ENCODE results near the gene TJP1. TPM values are rescaled to one million over a fixed set of nuclear protein-coding genes. Genes with fewer than 3 reads are reported as not detected.
A peak's percentile ranks its signal among the peaks of the same experiment; 100 is the strongest.
"Not testable (repeated sequence)": the region's sequence is repeated elsewhere in the genome, so short reads cannot be mapped to it uniquely, and the experiment has no call there.

Gene TJP1
- total RNA-seq, 2 donors from 2014 or later = 0.30 TPM; not detected in 1

GRCh38 chr15:29750754-29751153, 71.5 kb downstream of the TJP1 start:
- H3K9me3 Mint-ChIP-seq = no peaks in the 10 kb centered on the region
- no peak for DNase-seq (ENCODE audit: low spot score in 2 of 2)
- H3K36me3 Mint-ChIP-seq = no peaks in the 10 kb centered on the region
- H3K27ac Mint-ChIP-seq = no peak overlapping the region
- ATAC-seq = no peak

- no peak for DNase-seq (ENCODE audit: low spot score in 2 of 2)
- Mint-ChIP-seq H3K9me3 (no peaks in the 10 kb centered on the region), H3K36me3 (no peaks in the 10 kb centered on the region), H3K27ac (no peak overlapping the region)
- no peak for ATAC-seq
Measured at GRCh38 chr15:29749365-29750086, 72.7 kb downstream of the TJP1 start.

- H3K9me3 Mint-ChIP-seq = no peaks in the 10 kb centered on the region
- no peak for DNase-seq (ENCODE audit: low spot score in 2 of 2)
- no peak for ATAC-seq
- no peak overlapping the region for H3K27ac Mint-ChIP-seq
- no peaks in the 10 kb centered on the region for H3K36me3 Mint-ChIP-seq
Measured at GRCh38 chr15:29747837-29748417, 74.3 kb downstream of the TJP1 start.

- H3K36me3 Mint-ChIP-seq = no peaks in the 10 kb centered on the region
- DNase-seq (ENCODE audit: low spot score in 2 of 2) = no peak
Measured at GRCh38 chr15:29743475-29743874, 78.8 kb downstream of the TJP1 start.

GRCh38 chr15:29740692-29741311, 81.5 kb downstream of the TJP1 start:
- Mint-ChIP-seq H3K9me3 (no peaks in the 10 kb centered on the region), H3K27ac (no peak overlapping the region), H3K36me3 (no peaks in the 10 kb centered on the region)
- DNase-seq (ENCODE audit: low spot score in 2 of 2) (no peak), ATAC-seq (no peak)

More at GRCh38 chr15:29743475-29743874, 78.8 kb downstream of the TJP1 start:
- ATAC-seq = no peak
- no peaks in the 10 kb centered on the region for H3K9me3 Mint-ChIP-seq
- H3K27ac Mint-ChIP-seq = no peak overlapping the region

- H3K27ac Mint-ChIP-seq = no peak overlapping the region
- no peaks in the 10 kb centered on the region for H3K36me3 Mint-ChIP-seq
- ATAC-seq (no peak), DNase-seq (ENCODE audit: low spot score in 2 of 2) (no peak)
- no peaks in the 10 kb centered on the region for H3K9me3 Mint-ChIP-seq
Measured at GRCh38 chr15:29736744-29737020, 85.6 kb downstream of the TJP1 start.

GRCh38 chr15:29736012-29736743, 86.1 kb downstream of the TJP1 start:
- Mint-ChIP-seq H3K9me3 (no peaks in the 10 kb centered on the region), H3K36me3 (no peaks in the 10 kb centered on the region), H3K27ac (peak overlapping the region in 1 of 2 donors; percentile 18)
- DNase-seq (ENCODE audit: low spot score in 2 of 2) = no peak
- ATAC-seq = peak in 1 of 2 donors; percentile 67

GRCh38 chr15:29734917-29735572, 87.2 kb downstream of the TJP1 start:
- H3K27ac Mint-ChIP-seq = no peak overlapping the region

GRCh38 chr15:29731865-29732264, 90.4 kb downstream of the TJP1 start:
- H3K9me3 Mint-ChIP-seq = no peaks in the 10 kb centered on the region
- no peak for ATAC-seq

More at GRCh38 chr15:29734917-29735572, 87.2 kb downstream of the TJP1 start:
- DNase-seq (ENCODE audit: low spot score in 2 of 2) = no peak
- no peaks in the 10 kb centered on the region for H3K9me3 Mint-ChIP-seq
- no peaks in the 10 kb centered on the region for H3K36me3 Mint-ChIP-seq
- ATAC-seq = no peak

GRCh38 chr15:29730471-29730870, 91.8 kb downstream of the TJP1 start:
- not testable (repeated sequence) for DNase-seq (ENCODE audit: low spot score in 2 of 2); H3K36me3 Mint-ChIP-seq; H3K9me3 Mint-ChIP-seq; H3K27ac Mint-ChIP-seq; ATAC-seq

More at GRCh38 chr15:29731865-29732264, 90.4 kb downstream of the TJP1 start:
- no peaks in the 10 kb centered on the region for H3K36me3 Mint-ChIP-seq
- no peak overlapping the region for H3K27ac Mint-ChIP-seq
- no peak for DNase-seq (ENCODE audit: low spot score in 2 of 2)

- ATAC-seq (no peak), DNase-seq (ENCODE audit: low spot score in 2 of 2) (no peak)
- H3K36me3 Mint-ChIP-seq = no peaks in the 10 kb centered on the region
- H3K27ac Mint-ChIP-seq = no peak overlapping the region
- peaks cover 0 to 2% of the 10 kb centered on the region in 2 donors for H3K9me3 Mint-ChIP-seq
Measured at GRCh38 chr15:29728418-29728817, 93.8 kb downstream of the TJP1 start.

- Mint-ChIP-seq H3K9me3 (peaks cover 2 to 8% of the 10 kb centered on the region in 2 donors), H3K36me3 (no peaks in the 10 kb centered on the region), H3K27ac (no peak overlapping the region)
- ATAC-seq (no peak), DNase-seq (ENCODE audit: low spot score in 2 of 2) (no peak)
Measured at GRCh38 chr15:29727871-29728270, 94.4 kb downstream of the TJP1 start.

GRCh38 chr15:29726553-29726952, 95.7 kb downstream of the TJP1 start:
- Mint-ChIP-seq H3K27ac (no peak overlapping the region), H3K36me3 (peaks cover 10 to 12% of the 10 kb centered on the region in 2 donors), H3K9me3 (peaks cover 12 to 17% of the 10 kb centered on the region in 2 donors)
- no peak for DNase-seq (ENCODE audit: low spot score in 2 of 2)
- no peak for ATAC-seq

GRCh38 chr15:29724026-29724425, 98.2 kb downstream of the TJP1 start:
- Mint-ChIP-seq H3K9me3 (peaks cover 21 to 28% of the 10 kb centered on the region in 2 donors), H3K27ac (no peak overlapping the region), H3K36me3 (peaks cover 20 to 22% of the 10 kb centered on the region in 2 donors)
- ATAC-seq (no peak), DNase-seq (ENCODE audit: low spot score in 2 of 2) (no peak)

- DNase-seq (ENCODE audit: low spot score in 2 of 2) (no peak), ATAC-seq (no peak)
- Mint-ChIP-seq H3K27ac (no peak overlapping the region), H3K36me3 (no peaks in the 10 kb centered on the region), H3K9me3 (no peaks in the 10 kb centered on the region)
Measured at GRCh38 chr15:29713784-29714183, 108.5 kb downstream of the TJP1 start.

GRCh38 chr15:29712149-29712885, 110.0 kb downstream of the TJP1 start:
- no peak overlapping the region for H3K27ac Mint-ChIP-seq
- DNase-seq (ENCODE audit: low spot score in 2 of 2) (no peak), ATAC-seq (no peak)
- H3K9me3 Mint-ChIP-seq = no peaks in the 10 kb centered on the region
- H3K36me3 Mint-ChIP-seq = no peaks in the 10 kb centered on the region
